GM18511 (cell line): ENCODE results near the gene CUL5.

Experiments
- ATAC-seq: cut with Tn5 transposase; IDR thresholded peaks from one replicate; pipeline ENCODE4 v1.9.1; 2021; ENCODE audit warnings: mild to moderate bottlenecking, moderate library complexity; ENCODE audit not compliant: unreplicated experiment

CUL5 gene

GRCh38 chr11:108008656-108009496 is at the start of gene CUL5:
CUL5 (plus strand) TSS chr11:108008898; CDS start chr11:108009349, 451 bp downstream.
- ATAC-seq, result peak; percentile 91

GRCh38 chr11:107961480-107961879 is 47.2 kb upstream of the CUL5 start:
- ATAC-seq, result no peak

- no peak for ATAC-seq
These were observed 46.5 kb upstream of the CUL5 start for GRCh38 chr11:107962181-107962580.

GRCh38 chr11:107963091-107963490 is 45.6 kb upstream of the CUL5 start:
- ATAC-seq, result no peak

- ATAC-seq, result no peak
These were observed 39.5 kb upstream of the CUL5 start for GRCh38 chr11:107969219-107969618.

GRCh38 chr11:107970049-107970448 is 38.6 kb upstream of the CUL5 start:
- no peak for ATAC-seq

- ATAC-seq, result no peak
These were observed 35.1 kb upstream of the CUL5 start for GRCh38 chr11:107973641-107974040.

- ATAC-seq, result no peak
These were observed 20.1 kb upstream of the CUL5 start for GRCh38 chr11:107988397-107989158.

GRCh38 chr11:107991868-107992414 is 16.8 kb upstream of the CUL5 start:
- no peak for ATAC-seq

GRCh38 chr11:107996006-107996776 is 12.5 kb upstream of the CUL5 start:
- ATAC-seq, result no peak

GRCh38 chr11:107998761-107999160 is 9.9 kb upstream of the CUL5 start:
- no peak for ATAC-seq

GRCh38 chr11:107999759-108000455 is 8.8 kb upstream of the CUL5 start:
- peak; percentile 93 for ATAC-seq

- ATAC-seq, result no peak
These were observed 6.2 kb upstream of the CUL5 start for GRCh38 chr11:108002476-108002875.

GRCh38 chr11:108003623-108004022 is 5.1 kb upstream of the CUL5 start:
- ATAC-seq, result no peak

GRCh38 chr11:108007819-108008218 is 879 bp upstream of the CUL5 start:
- no peak for ATAC-seq

GRCh38 chr11:108009497-108010370 is 1.0 kb downstream of the CUL5 start:
- ATAC-seq, result peak; percentile 17

GRCh38 chr11:108012139-108012725 is 3.5 kb downstream of the CUL5 start:
- ATAC-seq, result no peak

- ATAC-seq, result no peak
These were observed 7.9 kb downstream of the CUL5 start for GRCh38 chr11:108016647-108017046.

- ATAC-seq, result no peak
These were observed 10.0 kb downstream of the CUL5 start for GRCh38 chr11:108018708-108019107.
